Measurements from ENCODE around the gene UBE2V1.

- TF ChIP-seq FOXK2 (IDR thresholded peaks at IDR 0.05) (no peak), NFRKB (IDR thresholded peaks at IDR 0.05) (no peak), TARDBP (IDR thresholded peaks at IDR 0.05) (no peak), CTBP1 (IDR thresholded peaks at IDR 0.05; ENCODE audit: borderline replicate concordance) (no peak), LEF1 (IDR thresholded peaks at IDR 0.05; ENCODE audit: borderline replicate concordance) (no peak), L3MBTL2 (conservative IDR thresholded peaks at IDR 0.05) (no peak), PKNOX1 (IDR thresholded peaks at IDR 0.05) (no peak), SUZ12 (IDR thresholded peaks at IDR 0.05) (no peak), BHLHE40 (IDR thresholded peaks at IDR 0.05; ENCODE audit: borderline replicate concordance) (no peak), ELF4 (IDR thresholded peaks at IDR 0.05) (no peak), SP1 (IDR thresholded peaks at IDR 0.05) (no peak), ZNF384 (IDR thresholded peaks at IDR 0.05) (no peak), HDGF (IDR thresholded peaks at IDR 0.05; ENCODE audit: borderline replicate concordance) (no peak)
Observed at GRCh38 chr20:50107796-50108331, 5.1 kb downstream of the UBE2V1 start.
